Left ventricle myocardium inferior (tissue), 1 donor: ENCODE measurements around the gene YBX2. TPM values are rescaled to one million over a fixed set of nuclear protein-coding genes. Genes with fewer than 3 reads are reported as not detected.

Source experiments
- DNase-seq: peaks from one replicate; pipeline ENCODE4 v3.0.0-alpha.2; 2020
- H3K27ac ChIP-seq: fragments of 200-600 bp; replicated peaks from 2 replicates; pipeline ENCODE4 v1.8.0; 2021
- H3K27me3 ChIP-seq: fragments of 200-600 bp; 2 replicates; pipeline ENCODE4 v1.8.0; 2021; ENCODE audit warnings: low read depth
- H3K36me3 ChIP-seq: fragments of 200-600 bp; 2 replicates; pipeline ENCODE4 v1.8.0; 2021
- H3K4me1 ChIP-seq: fragments of 200-600 bp; 2 replicates; pipeline ENCODE4 v1.8.0; 2021
- H3K4me3 ChIP-seq: fragments of 200-600 bp; 2 replicates; pipeline ENCODE4 v1.8.0; 2021; ENCODE audit warnings: mild to moderate bottlenecking, moderate library complexity
- H3K9me3 ChIP-seq: fragments of 200-600 bp; replicated peaks from 2 replicates; pipeline ENCODE4 v1.8.0; 2021
- intact Hi-C: fragments of 100-400 bp; cut with micrococcal nuclease; formaldehyde crosslinking; loops from one replicate; pipeline ENCODE4 v1.11.0; 2022
- total RNA-seq: library from RNA; stranded (reverse); fragmentation: NEBNext Ultra II Directional; extraction: Animal tissue kit (Norgen Biotek cat#: 25700); gene quantifications from one replicate; pipeline ENCODE4 v1.2.1, GENCODE V29; 2021
- TF ChIP-seq, protein P1 (sequence below): fragments of 200-600 bp; IDR thresholded peaks from 2 replicates; pipeline ENCODE4 v1.8.0; 2021; ENCODE audit warnings: antibody characterized with exemption, mild to moderate bottlenecking, borderline replicate concordance
- donor health status: DM: no; HTN: yes; CAD: no; lungs with severe emphysema.

The YBX2 gene
- total RNA-seq, 1 donor from 2014 or later = 0.77 TPM

- Histone ChIP-seq H3K4me1 (peaks cover 21% of the 10 kb centered on the region), H3K36me3 (peaks cover 66% of the 10 kb centered on the region), H3K9me3 (no peaks in the 10 kb centered on the region), H3K27ac (no peak overlapping the region), H3K4me3 (no peak overlapping the region), H3K27me3 (no peaks in the 10 kb centered on the region)
- intact Hi-C loops = no loop called here
- DNase-seq = no peak
- TF ChIP-seq, protein P1, sequence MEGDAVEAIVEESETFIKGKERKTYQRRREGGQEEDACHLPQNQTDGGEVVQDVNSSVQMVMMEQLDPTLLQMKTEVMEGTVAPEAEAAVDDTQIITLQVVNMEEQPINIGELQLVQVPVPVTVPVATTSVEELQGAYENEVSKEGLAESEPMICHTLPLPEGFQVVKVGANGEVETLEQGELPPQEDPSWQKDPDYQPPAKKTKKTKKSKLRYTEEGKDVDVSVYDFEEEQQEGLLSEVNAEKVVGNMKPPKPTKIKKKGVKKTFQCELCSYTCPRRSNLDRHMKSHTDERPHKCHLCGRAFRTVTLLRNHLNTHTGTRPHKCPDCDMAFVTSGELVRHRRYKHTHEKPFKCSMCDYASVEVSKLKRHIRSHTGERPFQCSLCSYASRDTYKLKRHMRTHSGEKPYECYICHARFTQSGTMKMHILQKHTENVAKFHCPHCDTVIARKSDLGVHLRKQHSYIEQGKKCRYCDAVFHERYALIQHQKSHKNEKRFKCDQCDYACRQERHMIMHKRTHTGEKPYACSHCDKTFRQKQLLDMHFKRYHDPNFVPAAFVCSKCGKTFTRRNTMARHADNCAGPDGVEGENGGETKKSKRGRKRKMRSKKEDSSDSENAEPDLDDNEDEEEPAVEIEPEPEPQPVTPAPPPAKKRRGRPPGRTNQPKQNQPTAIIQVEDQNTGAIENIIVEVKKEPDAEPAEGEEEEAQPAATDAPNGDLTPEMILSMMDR = no peak
Observed at GRCh38 chr17:7325031-7325528, 30.6 kb upstream of the YBX2 start.

- Histone ChIP-seq H3K9me3 (no peaks in the 10 kb centered on the region), H3K4me3 (no peak overlapping the region), H3K27me3 (no peaks in the 10 kb centered on the region), H3K27ac (no peak overlapping the region), H3K36me3 (peaks cover 71% of the 10 kb centered on the region), H3K4me1 (peaks cover 16% of the 10 kb centered on the region)
- TF ChIP-seq, protein P1 = no peak
- intact Hi-C loops = no loop called here
- no peak for DNase-seq
Observed at GRCh38 chr17:7324438-7324779, 30.0 kb upstream of the YBX2 start.

- no peaks in the 10 kb centered on the region for H3K27me3 ChIP-seq
- TF ChIP-seq, protein P1 = peak; percentile 78
- peaks cover 77% of the 10 kb centered on the region for H3K36me3 ChIP-seq
- no peaks in the 10 kb centered on the region for H3K9me3 ChIP-seq
- DNase-seq = peak; percentile 50
- no peak overlapping the region for H3K4me3 ChIP-seq
- peaks cover 13% of the 10 kb centered on the region for H3K4me1 ChIP-seq
- H3K27ac ChIP-seq = no peak overlapping the region
- intact Hi-C loops = no loop called here
Observed at GRCh38 chr17:7323731-7324437, 29.4 kb upstream of the YBX2 start.

DNA sequence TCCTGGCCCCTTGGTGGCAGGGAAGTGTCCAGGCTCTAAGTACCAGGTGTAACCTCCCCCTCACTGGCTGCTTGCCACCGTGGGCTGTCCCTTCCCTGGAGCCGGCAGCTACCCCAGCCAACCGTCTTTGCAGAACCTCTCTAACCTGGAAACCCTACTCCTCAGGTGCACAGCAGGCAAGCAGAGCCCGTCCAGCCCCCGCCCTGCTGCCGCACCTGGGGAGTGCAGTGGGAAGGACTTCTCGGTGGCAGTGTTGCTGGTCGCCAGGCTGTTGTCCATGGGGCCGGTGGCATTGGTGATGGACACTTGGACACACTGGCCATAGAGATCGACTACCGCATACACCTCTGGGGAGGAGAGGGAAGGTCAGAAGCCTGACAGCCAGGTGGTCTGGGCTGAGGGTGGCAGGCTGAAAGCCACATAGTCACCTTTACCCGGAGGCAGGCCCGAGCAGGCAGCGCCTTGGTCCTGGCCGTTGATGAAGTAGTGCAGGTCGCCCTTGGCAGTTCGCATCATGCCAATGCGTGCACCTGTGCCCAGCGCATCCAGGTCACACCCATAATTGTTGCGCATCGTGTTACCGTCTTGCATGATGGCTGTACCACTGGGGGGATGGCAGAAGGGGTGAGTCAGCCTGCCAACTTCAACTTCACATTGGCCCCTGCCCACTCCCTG is 28.2 kb upstream of the YBX2 start:
- H3K27me3 ChIP-seq = no peaks in the 10 kb centered on the region
- TF ChIP-seq, protein P1 = no peak
- H3K4me1 ChIP-seq = peaks cover under 1% of the 10 kb centered on the region
- no peak overlapping the region for H3K4me3 ChIP-seq
- H3K36me3 ChIP-seq = peaks cover 89% of the 10 kb centered on the region
- H3K27ac ChIP-seq = no peak overlapping the region
- H3K9me3 ChIP-seq = no peaks in the 10 kb centered on the region
- intact Hi-C loops = no loop called here
- no peak for DNase-seq

DNA sequence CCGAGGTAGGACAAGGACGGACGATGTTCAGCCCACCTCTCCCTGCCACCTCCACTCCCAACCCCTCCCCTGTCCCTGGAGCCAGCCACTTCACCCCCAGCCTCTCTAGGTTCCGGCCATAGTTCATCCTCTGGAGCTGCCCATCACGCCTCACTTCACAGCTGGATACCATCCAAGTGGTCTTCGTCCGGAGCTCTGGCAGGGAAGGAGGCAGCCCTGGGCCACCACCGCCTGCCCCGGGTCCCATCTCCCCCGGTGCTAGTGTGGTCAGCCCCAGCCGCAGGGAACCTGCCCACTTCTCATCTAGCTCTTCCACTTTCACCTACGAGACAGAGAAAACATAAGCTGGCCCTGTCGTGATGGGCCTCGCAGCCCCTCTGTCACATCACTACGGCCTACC is 27.0 kb upstream of the YBX2 start:
- Histone ChIP-seq H3K4me1 (no peaks in the 10 kb centered on the region), H3K4me3 (no peak overlapping the region), H3K27me3 (no peaks in the 10 kb centered on the region), H3K27ac (no peak overlapping the region), H3K36me3 (peaks cover 97% of the 10 kb centered on the region), H3K9me3 (no peaks in the 10 kb centered on the region)
- intact Hi-C loops = no loop called here
- TF ChIP-seq, protein P1 = no peak
- no peak for DNase-seq
